ENCODE results near the gene GNAT2.

The GNAT2 gene

GRCh38 chr1:109630898-109631512 is 11.6 kb upstream of the GNAT2 start:
- peaks cover 65% of the 10 kb centered on the region for H3K36me3 ChIP-seq (ENCODE audit: insufficient read depth, insufficient read length, low read length)
- DNase-seq (ENCODE audit: low read depth, low spot score): no peak
- no peak for TF ChIP-seq SUZ12 (IDR thresholded peaks at IDR 0.05; ENCODE audit: extremely low read depth, insufficient read depth, insufficient read length)
- no peak for TF ChIP-seq YY1 (IDR thresholded peaks at IDR 0.05; ENCODE audit: insufficient read depth, insufficient read length)
- TF ChIP-seq ZNF274 (IDR thresholded peaks at IDR 0.05; ENCODE audit: low read depth, low read length): no peak
- no peak overlapping the region for H3K4me3 ChIP-seq (ENCODE audit: insufficient read length, low read depth)
- H3K27me3 ChIP-seq (ENCODE audit: insufficient read depth, insufficient read length): no peaks in the 10 kb centered on the region
- H3K9me3 ChIP-seq (ENCODE audit: insufficient read depth, low read length): no peaks in the 10 kb centered on the region
- H3K9ac ChIP-seq (ENCODE audit: insufficient read length, low read depth): peak overlapping the region; percentile 12
- peaks cover 13% of the 10 kb centered on the region for H3K4me1 ChIP-seq (ENCODE audit: insufficient read depth, insufficient read length)

- H3K4me3 ChIP-seq (ENCODE audit: insufficient read length, low read depth): no peak overlapping the region
- H3K27me3 ChIP-seq (ENCODE audit: insufficient read depth, insufficient read length): no peaks in the 10 kb centered on the region
- no peak for TF ChIP-seq SUZ12 (IDR thresholded peaks at IDR 0.05; ENCODE audit: extremely low read depth, insufficient read depth, insufficient read length)
- TF ChIP-seq YY1 (IDR thresholded peaks at IDR 0.05; ENCODE audit: insufficient read depth, insufficient read length): no peak
- TF ChIP-seq ZNF274 (IDR thresholded peaks at IDR 0.05; ENCODE audit: low read depth, low read length): no peak
- peaks cover 71% of the 10 kb centered on the region for H3K36me3 ChIP-seq (ENCODE audit: insufficient read depth, insufficient read length, low read length)
- H3K9ac ChIP-seq (ENCODE audit: insufficient read length, low read depth): peak overlapping the region; percentile 12
- no peak for DNase-seq (ENCODE audit: low read depth, low spot score)
- H3K4me1 ChIP-seq (ENCODE audit: insufficient read depth, insufficient read length): peaks cover 16% of the 10 kb centered on the region
- no peaks in the 10 kb centered on the region for H3K9me3 ChIP-seq (ENCODE audit: insufficient read depth, low read length)
These were observed 10.9 kb upstream of the GNAT2 start for GRCh38 chr1:109630081-109630897.

- no peaks in the 10 kb centered on the region for H3K27me3 ChIP-seq (ENCODE audit: insufficient read depth, insufficient read length)
- no peaks in the 10 kb centered on the region for H3K9me3 ChIP-seq (ENCODE audit: insufficient read depth, low read length)
- H3K36me3 ChIP-seq (ENCODE audit: insufficient read depth, insufficient read length, low read length): peaks cover 77% of the 10 kb centered on the region
- DNase-seq (ENCODE audit: low read depth, low spot score): no peak
- H3K4me3 ChIP-seq (ENCODE audit: insufficient read length, low read depth): no peak overlapping the region
- H3K9ac ChIP-seq (ENCODE audit: insufficient read length, low read depth): no peak overlapping the region
- H3K4me1 ChIP-seq (ENCODE audit: insufficient read depth, insufficient read length): peaks cover 22% of the 10 kb centered on the region
- TF ChIP-seq YY1 (IDR thresholded peaks at IDR 0.05; ENCODE audit: insufficient read depth, insufficient read length): no peak
- no peak for TF ChIP-seq SUZ12 (IDR thresholded peaks at IDR 0.05; ENCODE audit: extremely low read depth, insufficient read depth, insufficient read length)
- TF ChIP-seq ZNF274 (IDR thresholded peaks at IDR 0.05; ENCODE audit: low read depth, low read length): no peak
These were observed 10.1 kb upstream of the GNAT2 start for GRCh38 chr1:109629372-109630030.

- DNase-seq (ENCODE audit: low read depth, low spot score): no peak
- H3K9me3 ChIP-seq (ENCODE audit: insufficient read depth, low read length): no peaks in the 10 kb centered on the region
- no peak overlapping the region for H3K9ac ChIP-seq (ENCODE audit: insufficient read length, low read depth)
- peaks cover 29% of the 10 kb centered on the region for H3K4me1 ChIP-seq (ENCODE audit: insufficient read depth, insufficient read length)
- H3K4me3 ChIP-seq (ENCODE audit: insufficient read length, low read depth): no peak overlapping the region
- no peaks in the 10 kb centered on the region for H3K27me3 ChIP-seq (ENCODE audit: insufficient read depth, insufficient read length)
- no peak for TF ChIP-seq ZNF274 (IDR thresholded peaks at IDR 0.05; ENCODE audit: low read depth, low read length)
- TF ChIP-seq SUZ12 (IDR thresholded peaks at IDR 0.05; ENCODE audit: extremely low read depth, insufficient read depth, insufficient read length): no peak
- no peak for TF ChIP-seq YY1 (IDR thresholded peaks at IDR 0.05; ENCODE audit: insufficient read depth, insufficient read length)
- H3K36me3 ChIP-seq (ENCODE audit: insufficient read depth, insufficient read length, low read length): peaks cover 77% of the 10 kb centered on the region
These were observed 9.3 kb upstream of the GNAT2 start for GRCh38 chr1:109628540-109629321.

GRCh38 chr1:109627692-109628399 is 8.4 kb upstream of the GNAT2 start:
- Histone ChIP-seq H3K4me3 (ENCODE audit: insufficient read length, low read depth) (no peak overlapping the region), H3K27me3 (ENCODE audit: insufficient read depth, insufficient read length) (no peaks in the 10 kb centered on the region), H3K4me1 (ENCODE audit: insufficient read depth, insufficient read length) (peaks cover 35% of the 10 kb centered on the region), H3K9me3 (ENCODE audit: insufficient read depth, low read length) (no peaks in the 10 kb centered on the region), H3K9ac (ENCODE audit: insufficient read length, low read depth) (no peak overlapping the region), H3K36me3 (ENCODE audit: insufficient read depth, insufficient read length, low read length) (peaks cover 79% of the 10 kb centered on the region)
- DNase-seq (ENCODE audit: low read depth, low spot score): no peak
- TF ChIP-seq YY1 (IDR thresholded peaks at IDR 0.05; ENCODE audit: insufficient read depth, insufficient read length) (no peak), ZNF274 (IDR thresholded peaks at IDR 0.05; ENCODE audit: low read depth, low read length) (no peak), SUZ12 (IDR thresholded peaks at IDR 0.05; ENCODE audit: extremely low read depth, insufficient read depth, insufficient read length) (no peak)

- Histone ChIP-seq H3K36me3 (ENCODE audit: insufficient read depth, insufficient read length, low read length) (peaks cover 79% of the 10 kb centered on the region), H3K4me1 (ENCODE audit: insufficient read depth, insufficient read length) (peaks cover 39% of the 10 kb centered on the region), H3K9ac (ENCODE audit: insufficient read length, low read depth) (no peak overlapping the region)
These were observed 7.4 kb upstream of the GNAT2 start for GRCh38 chr1:109626682-109627408.

More at GRCh38 chr1:109626682-109627408, 7.4 kb upstream of the GNAT2 start:
- Histone ChIP-seq H3K9me3 (ENCODE audit: insufficient read depth, low read length) (no peaks in the 10 kb centered on the region), H3K4me3 (ENCODE audit: insufficient read length, low read depth) (no peak overlapping the region), H3K27me3 (ENCODE audit: insufficient read depth, insufficient read length) (no peaks in the 10 kb centered on the region)
- no peak for DNase-seq (ENCODE audit: low read depth, low spot score)
- TF ChIP-seq ZNF274 (IDR thresholded peaks at IDR 0.05; ENCODE audit: low read depth, low read length) (no peak), YY1 (IDR thresholded peaks at IDR 0.05; ENCODE audit: insufficient read depth, insufficient read length) (no peak), SUZ12 (IDR thresholded peaks at IDR 0.05; ENCODE audit: extremely low read depth, insufficient read depth, insufficient read length) (no peak)

All from NT2/D1 (cell line).